GM19351 (cell line): ENCODE results near the gene ANKRD11.

ENCODE experiments used
- ATAC-seq: cut with Tn5 transposase; IDR thresholded peaks from one replicate; pipeline ENCODE4 v1.9.1; 2021; ENCODE audit warnings: mild to moderate bottlenecking, moderate library complexity; ENCODE audit not compliant: unreplicated experiment

The ANKRD11 gene

GRCh38 chr16:89355686-89356085, 134.7 kb downstream of the ANKRD11 start:
- no peak for ATAC-seq

- ATAC-seq = no peak
These were observed 135.4 kb downstream of the ANKRD11 start for GRCh38 chr16:89355007-89355406.

GRCh38 chr16:89354325-89354724, 136.0 kb downstream of the ANKRD11 start:
- no peak for ATAC-seq

- ATAC-seq = no peak
These were observed 138.2 kb downstream of the ANKRD11 start for GRCh38 chr16:89352091-89352681.

GRCh38 chr16:89351645-89352044, 138.7 kb downstream of the ANKRD11 start:
- ATAC-seq = no peak

- no peak for ATAC-seq
These were observed 139.5 kb downstream of the ANKRD11 start for GRCh38 chr16:89350701-89351380.

- ATAC-seq = no peak
These were observed 140.3 kb downstream of the ANKRD11 start for GRCh38 chr16:89349947-89350633.

- no peak for ATAC-seq
These were observed 142.6 kb downstream of the ANKRD11 start for GRCh38 chr16:89347807-89348206.

GRCh38 chr16:89346869-89347268, 143.5 kb downstream of the ANKRD11 start:
- no peak for ATAC-seq

- ATAC-seq = no peak
These were observed 144.7 kb downstream of the ANKRD11 start for GRCh38 chr16:89345642-89346150.

GRCh38 chr16:89344846-89345611, 145.3 kb downstream of the ANKRD11 start:
- no peak for ATAC-seq

- ATAC-seq = no peak
These were observed 145.9 kb downstream of the ANKRD11 start for GRCh38 chr16:89344458-89344834.

- no peak for ATAC-seq
These were observed 146.6 kb downstream of the ANKRD11 start for GRCh38 chr16:89343501-89344457.

- no peak for ATAC-seq
These were observed 148.4 kb downstream of the ANKRD11 start for GRCh38 chr16:89341697-89342694.

GRCh38 chr16:89341279-89341678, 149.1 kb downstream of the ANKRD11 start:
- no peak for ATAC-seq

GRCh38 chr16:89338863-89339262, 151.5 kb downstream of the ANKRD11 start:
- no peak for ATAC-seq

GRCh38 chr16:89337965-89338364, 152.4 kb downstream of the ANKRD11 start:
- ATAC-seq = no peak

- no peak for ATAC-seq
These were observed 154.4 kb downstream of the ANKRD11 start for GRCh38 chr16:89335803-89336485.
